ENCODE results near the gene ZFP64.
"Not testable (repeated sequence)": the region's sequence is repeated elsewhere in the genome, so short reads cannot be mapped to it uniquely, and the experiment has no call there.

Gene ZFP64

GRCh38 chr20:52204136-52204535 lies 12.6 kb upstream of the ZFP64 start:
- DNase-seq (ENCODE audit: low read depth in 2 of 3, low spot score in 1 of 3), result no peak

- no peak for DNase-seq (ENCODE audit: low read depth in 2 of 3, low spot score in 1 of 3)
Measured at GRCh38 chr20:52201395-52201794, 9.8 kb upstream of the ZFP64 start.

GRCh38 chr20:52200870-52201269 lies 9.3 kb upstream of the ZFP64 start:
- no peak for DNase-seq (ENCODE audit: low read depth in 2 of 3, low spot score in 1 of 3)

GRCh38 chr20:52196845-52197244 lies 5.3 kb upstream of the ZFP64 start:
- DNase-seq (ENCODE audit: low read depth in 2 of 3, low spot score in 1 of 3), result no peak

GRCh38 chr20:52193886-52194545 lies 2.4 kb upstream of the ZFP64 start:
- no peak for DNase-seq (ENCODE audit: low read depth in 2 of 3, low spot score in 1 of 3)

GRCh38 chr20:52193133-52193532 lies 1.6 kb upstream of the ZFP64 start:
- DNase-seq (ENCODE audit: low read depth in 2 of 3, low spot score in 1 of 3), result no peak

- not testable (repeated sequence) for DNase-seq (ENCODE audit: low read depth in 2 of 3, low spot score in 1 of 3)
Measured at GRCh38 chr20:52192719-52193007, 1.1 kb upstream of the ZFP64 start.

GRCh38 chr20:52191916-52192718 lies 538 bp upstream of the ZFP64 start:
- DNase-seq (ENCODE audit: low read depth in 2 of 3, low spot score in 1 of 3), result peak; percentile 16 to 37 (median 23)

GRCh38 chr20:52190437-52191131 lies 995 bp downstream of the ZFP64 start:
- peak in 2 of 3 donors; percentile 3 to 37 for DNase-seq (ENCODE audit: low read depth in 2 of 3, low spot score in 1 of 3)

GRCh38 chr20:52181766-52182165 lies 9.8 kb downstream of the ZFP64 start:
- no peak for DNase-seq (ENCODE audit: low read depth in 2 of 3, low spot score in 1 of 3)

GRCh38 chr20:52180180-52180840 lies 11.3 kb downstream of the ZFP64 start:
- DNase-seq (ENCODE audit: low read depth in 2 of 3, low spot score in 1 of 3), result no peak

GRCh38 chr20:52179331-52180179 lies 12.0 kb downstream of the ZFP64 start:
- peak in 2 of 3 donors; percentile 5 to 6 for DNase-seq (ENCODE audit: low read depth in 2 of 3, low spot score in 1 of 3)

- no peak for DNase-seq (ENCODE audit: low read depth in 2 of 3, low spot score in 1 of 3)
Measured at GRCh38 chr20:52178691-52179090, 12.9 kb downstream of the ZFP64 start.

GRCh38 chr20:52175840-52176239 lies 15.7 kb downstream of the ZFP64 start:
- DNase-seq (ENCODE audit: low read depth in 2 of 3, low spot score in 1 of 3), result no peak

GRCh38 chr20:52172392-52173047 lies 19.1 kb downstream of the ZFP64 start:
- DNase-seq (ENCODE audit: low read depth in 2 of 3, low spot score in 1 of 3), result no peak

GRCh38 chr20:52171025-52171424 lies 20.6 kb downstream of the ZFP64 start:
- no peak for DNase-seq (ENCODE audit: low read depth in 2 of 3, low spot score in 1 of 3)

- no peak for DNase-seq (ENCODE audit: low read depth in 2 of 3, low spot score in 1 of 3)
Measured at GRCh38 chr20:52168116-52168515, 23.5 kb downstream of the ZFP64 start.

- no peak for DNase-seq (ENCODE audit: low read depth in 2 of 3, low spot score in 1 of 3)
Measured at GRCh38 chr20:52167232-52167840, 24.2 kb downstream of the ZFP64 start.

GRCh38 chr20:52166150-52166549 lies 25.4 kb downstream of the ZFP64 start:
- DNase-seq (ENCODE audit: low read depth in 2 of 3, low spot score in 1 of 3), result no peak

Data from stimulated activated CD4-positive, alpha-beta T cell treated with anti-CD3 and anti-CD28 coated beads, Interleukin-12 subunit alpha, Interleukin-12 subunit beta, amount 100 ng/mL, for 48 hours (primary cell).